Chondrocyte (in vitro differentiated cells): ENCODE data around the gene MTR. TPM values are rescaled to one million over a fixed set of nuclear protein-coding genes. Genes with fewer than 3 reads are reported as not detected.

Experiments
- DNase-seq: peaks from one replicate; pipeline ENCODE4 v3.0.0; 2021; ENCODE audit warnings: mixed read lengths, low spot score
- H3K27ac Mint-ChIP-seq: one replicate; pipeline ENCODE4 v1.8.0; 2021; ENCODE audit warnings: mild to moderate bottlenecking, moderate library complexity, mixed read lengths; ENCODE audit not compliant: unreplicated experiment
- H3K27me3 Mint-ChIP-seq: 2 replicates; pipeline ENCODE4 v1.8.0; 2021; ENCODE audit warnings: low read depth, mixed read lengths
- H3K36me3 Mint-ChIP-seq: 2 replicates; pipeline ENCODE4 v1.8.0; 2021; ENCODE audit warnings: low read depth, mixed read lengths
- H3K4me1 Mint-ChIP-seq: 2 replicates; pipeline ENCODE4 v1.8.0; 2021; ENCODE audit warnings: low read depth, mild to moderate bottlenecking, mixed read lengths
- H3K4me3 Mint-ChIP-seq: one replicate; pipeline ENCODE4 v1.8.0; 2021; ENCODE audit warnings: mild to moderate bottlenecking, moderate library complexity, mixed read lengths; ENCODE audit not compliant: unreplicated experiment
- H3K9me3 Mint-ChIP-seq: 2 replicates; pipeline ENCODE4 v1.8.0; 2021; ENCODE audit warnings: low read depth, mixed read lengths
- total RNA-seq: library from RNA; stranded (reverse); gene quantifications from 3 replicates; pipeline ENCODE4 v1.2.1, GENCODE V29; 2021
- TF ChIP-seq, protein P1 (sequence below): fragments of 200-600 bp; sonication (generic); IDR thresholded peaks from 2 replicates; pipeline ENCODE4 v1.5.0; 2021; ENCODE audit warnings: antibody characterized with exemption, mild to moderate bottlenecking, moderate library complexity

The MTR gene
- total RNA-seq, 1 donor from 2014 or later, result 39.1 TPM

- Mint-ChIP-seq H3K27ac (no peak overlapping the region), H3K36me3 (peaks cover 39% of the 10 kb centered on the region), H3K27me3 (no peaks in the 10 kb centered on the region), H3K4me1 (no peaks in the 10 kb centered on the region), H3K4me3 (no peak overlapping the region), H3K9me3 (no peaks in the 10 kb centered on the region)
- no peak for DNase-seq
- TF ChIP-seq, protein P1, sequence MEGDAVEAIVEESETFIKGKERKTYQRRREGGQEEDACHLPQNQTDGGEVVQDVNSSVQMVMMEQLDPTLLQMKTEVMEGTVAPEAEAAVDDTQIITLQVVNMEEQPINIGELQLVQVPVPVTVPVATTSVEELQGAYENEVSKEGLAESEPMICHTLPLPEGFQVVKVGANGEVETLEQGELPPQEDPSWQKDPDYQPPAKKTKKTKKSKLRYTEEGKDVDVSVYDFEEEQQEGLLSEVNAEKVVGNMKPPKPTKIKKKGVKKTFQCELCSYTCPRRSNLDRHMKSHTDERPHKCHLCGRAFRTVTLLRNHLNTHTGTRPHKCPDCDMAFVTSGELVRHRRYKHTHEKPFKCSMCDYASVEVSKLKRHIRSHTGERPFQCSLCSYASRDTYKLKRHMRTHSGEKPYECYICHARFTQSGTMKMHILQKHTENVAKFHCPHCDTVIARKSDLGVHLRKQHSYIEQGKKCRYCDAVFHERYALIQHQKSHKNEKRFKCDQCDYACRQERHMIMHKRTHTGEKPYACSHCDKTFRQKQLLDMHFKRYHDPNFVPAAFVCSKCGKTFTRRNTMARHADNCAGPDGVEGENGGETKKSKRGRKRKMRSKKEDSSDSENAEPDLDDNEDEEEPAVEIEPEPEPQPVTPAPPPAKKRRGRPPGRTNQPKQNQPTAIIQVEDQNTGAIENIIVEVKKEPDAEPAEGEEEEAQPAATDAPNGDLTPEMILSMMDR, result no peak
These were observed 39.8 kb downstream of the MTR start for GRCh38 chr1:236834876-236835275.

DNA sequence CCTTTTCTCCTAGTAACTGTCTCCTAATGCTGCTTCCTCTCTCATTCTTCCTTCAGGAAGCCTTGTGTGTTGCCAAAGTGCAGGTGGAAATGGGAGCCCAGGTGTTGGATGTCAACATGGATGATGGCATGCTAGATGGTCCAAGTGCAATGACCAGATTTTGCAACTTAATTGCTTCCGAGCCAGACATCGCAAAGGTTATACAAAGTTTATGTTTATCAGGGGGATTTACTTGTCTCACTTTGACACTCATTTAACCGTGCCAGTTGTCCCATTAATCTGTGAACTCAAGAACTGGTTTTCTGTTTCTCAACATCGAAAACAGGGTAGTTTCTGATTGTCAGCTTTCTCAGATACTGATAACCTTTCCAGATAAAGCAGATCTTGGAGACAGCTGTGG is 40.4 kb downstream of the MTR start:
- H3K4me1 Mint-ChIP-seq, result no peaks in the 10 kb centered on the region
- H3K4me3 Mint-ChIP-seq, result no peak overlapping the region
- H3K27me3 Mint-ChIP-seq, result no peaks in the 10 kb centered on the region
- H3K36me3 Mint-ChIP-seq, result peaks cover 44% of the 10 kb centered on the region
- H3K27ac Mint-ChIP-seq, result no peak overlapping the region
- TF ChIP-seq, protein P1, result no peak
- no peaks in the 10 kb centered on the region for H3K9me3 Mint-ChIP-seq
- no peak for DNase-seq

DNA sequence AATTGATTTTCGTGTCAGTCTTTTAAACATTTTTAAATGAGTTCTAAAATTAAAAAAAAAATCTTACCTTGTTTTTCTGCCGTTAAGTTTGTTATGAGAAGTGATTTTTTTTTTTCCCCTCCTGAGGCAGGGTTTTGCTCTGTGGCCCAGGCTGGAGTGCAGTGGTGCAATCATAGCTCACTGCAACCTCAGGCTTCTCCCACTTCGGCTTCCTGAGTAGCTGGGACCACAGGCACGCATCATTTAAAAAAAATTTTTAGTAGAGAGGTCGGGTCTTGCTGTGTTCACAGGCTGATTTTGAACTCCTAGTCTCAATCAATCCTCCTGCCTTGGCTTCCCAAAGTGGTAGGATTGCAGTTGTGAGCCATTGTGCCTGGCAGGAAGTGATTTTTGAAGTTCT is 41.1 kb downstream of the MTR start:
- peaks cover 44% of the 10 kb centered on the region for H3K36me3 Mint-ChIP-seq
- TF ChIP-seq, protein P1, result no peak
- no peaks in the 10 kb centered on the region for H3K9me3 Mint-ChIP-seq
- no peak overlapping the region for H3K27ac Mint-ChIP-seq
- no peaks in the 10 kb centered on the region for H3K27me3 Mint-ChIP-seq
- no peaks in the 10 kb centered on the region for H3K4me1 Mint-ChIP-seq
- H3K4me3 Mint-ChIP-seq, result no peak overlapping the region
- DNase-seq, result no peak

- no peak overlapping the region for H3K27ac Mint-ChIP-seq
- TF ChIP-seq, protein P1, result no peak
- H3K9me3 Mint-ChIP-seq, result no peaks in the 10 kb centered on the region
- no peaks in the 10 kb centered on the region for H3K4me1 Mint-ChIP-seq
- H3K27me3 Mint-ChIP-seq, result no peaks in the 10 kb centered on the region
- no peak overlapping the region for H3K4me3 Mint-ChIP-seq
- DNase-seq, result no peak
- peaks cover 37% of the 10 kb centered on the region for H3K36me3 Mint-ChIP-seq
These were observed 42.0 kb downstream of the MTR start for GRCh38 chr1:236837115-236837514.

GRCh38 chr1:236837897-236838296 is 42.8 kb downstream of the MTR start:
- DNase-seq, result no peak
- Mint-ChIP-seq H3K27ac (no peak overlapping the region), H3K4me3 (no peak overlapping the region), H3K36me3 (peaks cover 36% of the 10 kb centered on the region), H3K9me3 (no peaks in the 10 kb centered on the region), H3K4me1 (no peaks in the 10 kb centered on the region), H3K27me3 (no peaks in the 10 kb centered on the region)
- TF ChIP-seq, protein P1, result no peak
